Measurements from ENCODE around the gene NCK2.

NCK2 gene

GRCh38 chr2:105733875-105734274, 10.8 kb upstream of the NCK2 start:
- ChIA-PET CTCF (interaction anchor here (1.0 kb wide), 1 partner anchor 10 kb away, joined by 3 read pairs; no protein-coding TSS in a partner anchor), POLR2A (no interaction called here)
- DNase-seq (ENCODE audit: low read depth, low spot score), result no peak
- TF ChIP-seq, protein P1, sequence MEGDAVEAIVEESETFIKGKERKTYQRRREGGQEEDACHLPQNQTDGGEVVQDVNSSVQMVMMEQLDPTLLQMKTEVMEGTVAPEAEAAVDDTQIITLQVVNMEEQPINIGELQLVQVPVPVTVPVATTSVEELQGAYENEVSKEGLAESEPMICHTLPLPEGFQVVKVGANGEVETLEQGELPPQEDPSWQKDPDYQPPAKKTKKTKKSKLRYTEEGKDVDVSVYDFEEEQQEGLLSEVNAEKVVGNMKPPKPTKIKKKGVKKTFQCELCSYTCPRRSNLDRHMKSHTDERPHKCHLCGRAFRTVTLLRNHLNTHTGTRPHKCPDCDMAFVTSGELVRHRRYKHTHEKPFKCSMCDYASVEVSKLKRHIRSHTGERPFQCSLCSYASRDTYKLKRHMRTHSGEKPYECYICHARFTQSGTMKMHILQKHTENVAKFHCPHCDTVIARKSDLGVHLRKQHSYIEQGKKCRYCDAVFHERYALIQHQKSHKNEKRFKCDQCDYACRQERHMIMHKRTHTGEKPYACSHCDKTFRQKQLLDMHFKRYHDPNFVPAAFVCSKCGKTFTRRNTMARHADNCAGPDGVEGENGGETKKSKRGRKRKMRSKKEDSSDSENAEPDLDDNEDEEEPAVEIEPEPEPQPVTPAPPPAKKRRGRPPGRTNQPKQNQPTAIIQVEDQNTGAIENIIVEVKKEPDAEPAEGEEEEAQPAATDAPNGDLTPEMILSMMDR (IDR thresholded peaks at IDR 0.05; ENCODE audit: insufficient read depth, low read length, missing control alignments), result no peak
- H3K4me3 ChIP-seq (ENCODE audit: low read depth, low read length), result no peak overlapping the region

DNA sequence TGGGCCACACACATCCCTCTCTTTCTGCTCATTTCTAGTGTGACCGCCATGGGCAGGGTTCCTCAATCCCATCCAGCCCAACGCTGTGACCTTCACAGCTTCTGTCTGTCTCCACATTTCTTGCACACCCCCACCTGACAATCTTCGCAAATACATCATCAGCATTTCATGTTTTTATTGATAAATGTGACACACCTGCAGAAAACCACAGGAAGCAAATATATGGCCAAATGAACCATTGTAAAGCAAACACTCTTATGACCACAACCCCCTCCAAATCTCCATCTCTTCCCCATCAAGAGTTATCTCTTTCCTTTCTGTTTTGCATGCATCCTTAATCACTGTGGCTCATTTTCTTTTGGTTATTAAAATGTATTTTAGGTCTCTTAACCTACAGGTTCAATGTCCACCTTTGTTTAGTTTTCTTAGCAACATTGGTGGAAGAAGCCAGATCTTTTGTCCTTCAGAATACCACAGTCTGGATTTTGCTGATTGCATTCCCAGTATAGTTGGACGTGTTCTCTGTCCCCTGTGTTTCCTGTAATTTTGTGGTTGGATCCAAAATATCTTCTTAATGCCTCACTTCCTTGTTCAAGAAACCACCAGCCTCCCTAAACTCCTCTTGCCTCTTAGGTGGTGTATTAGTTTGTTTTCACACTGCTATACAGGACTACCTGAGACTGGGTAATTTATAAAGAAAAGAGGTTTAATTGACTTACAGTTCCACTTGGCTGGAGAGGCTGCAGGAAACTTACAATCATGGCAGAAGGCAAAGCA, 9.8 kb upstream of the NCK2 start:
- ChIA-PET CTCF (interaction anchor here (1.0 kb wide), 1 partner anchor 9 kb away, joined by 3 read pairs; no protein-coding TSS in a partner anchor), POLR2A (no interaction called here)
- peak; percentile 24 for DNase-seq (ENCODE audit: low read depth, low spot score)
- H3K4me3 ChIP-seq (ENCODE audit: low read depth, low read length), result no peak overlapping the region
- TF ChIP-seq, protein P1 (IDR thresholded peaks at IDR 0.05; ENCODE audit: insufficient read depth, low read length, missing control alignments), result no peak

- TF ChIP-seq, protein P1 (IDR thresholded peaks at IDR 0.05; ENCODE audit: insufficient read depth, low read length, missing control alignments), result no peak
- DNase-seq (ENCODE audit: low read depth, low spot score), result no peak
- ChIA-PET POLR2A (no interaction called here), CTCF (interaction anchor here (1.0 kb wide), 1 partner anchor 8 kb away, joined by 3 read pairs; no protein-coding TSS in a partner anchor)
- no peak overlapping the region for H3K4me3 ChIP-seq (ENCODE audit: low read depth, low read length)
These were observed 8.6 kb upstream of the NCK2 start for GRCh38 chr2:105736145-105736544.

GRCh38 chr2:105737980-105738657, 6.6 kb upstream of the NCK2 start:
- ChIA-PET POLR2A (no interaction called here), CTCF (no interaction called here)
- TF ChIP-seq, protein P1 (IDR thresholded peaks at IDR 0.05; ENCODE audit: insufficient read depth, low read length, missing control alignments), result no peak
- no peak for DNase-seq (ENCODE audit: low read depth, low spot score)
- H3K4me3 ChIP-seq (ENCODE audit: low read depth, low read length), result no peak overlapping the region

GRCh38 chr2:105738658-105739241, 6.0 kb upstream of the NCK2 start:
- POLR2A ChIA-PET, result no interaction called here
- no peak for DNase-seq (ENCODE audit: low read depth, low spot score)
- CTCF ChIA-PET, result no interaction called here
- H3K4me3 ChIP-seq (ENCODE audit: low read depth, low read length), result no peak overlapping the region
- TF ChIP-seq, protein P1 (IDR thresholded peaks at IDR 0.05; ENCODE audit: insufficient read depth, low read length, missing control alignments), result no peak

DNA sequence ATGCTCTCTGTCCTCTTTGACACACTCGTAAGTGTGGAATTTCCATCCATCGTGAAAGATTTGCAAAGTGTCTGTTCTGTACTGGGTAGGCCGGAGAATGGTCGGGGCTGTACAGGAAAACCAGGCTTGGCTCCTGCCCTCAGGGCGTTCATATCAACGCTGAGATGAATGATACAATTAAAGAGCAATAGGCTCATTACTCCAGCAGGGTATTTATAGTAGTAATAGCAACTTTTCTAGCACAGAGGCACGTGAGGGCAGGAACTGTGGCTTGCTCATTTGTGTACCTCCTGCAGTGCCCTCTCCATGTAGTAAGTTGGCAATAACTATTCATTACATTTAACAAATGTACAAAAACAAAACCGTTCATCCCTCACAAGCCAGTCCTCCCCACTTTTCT, 5.3 kb upstream of the NCK2 start:
- CTCF ChIA-PET, result no interaction called here
- POLR2A ChIA-PET, result no interaction called here
- TF ChIP-seq, protein P1 (IDR thresholded peaks at IDR 0.05; ENCODE audit: insufficient read depth, low read length, missing control alignments), result no peak
- DNase-seq (ENCODE audit: low read depth, low spot score), result no peak
- no peak overlapping the region for H3K4me3 ChIP-seq (ENCODE audit: low read depth, low read length)

All from AG04449 (cell line).